GM19452 (cell line): ENCODE data around the gene CLDN25.
A peak's percentile ranks its signal among the peaks of the same experiment; 100 is the strongest.
"Not testable (repeated sequence)": the region's sequence is repeated elsewhere in the genome, so short reads cannot be mapped to it uniquely, and the experiment has no call there.

Experiments used
- ATAC-seq: cut with Tn5 transposase; IDR thresholded peaks from one replicate; pipeline ENCODE4 v1.9.1; 2021; ENCODE audit not compliant: unreplicated experiment

Gene CLDN25

GRCh38 chr11:113779496-113779895, at the start of gene CLDN25:
TSS of gene CLDN25 (plus strand) at chr11:113779796. CDS start at chr11:113779796, 0 bp downstream.
- no peak for ATAC-seq

GRCh38 chr11:113730887-113731726, 48.5 kb upstream of the CLDN25 start:
- no peak for ATAC-seq

- no peak for ATAC-seq
Observed at GRCh38 chr11:113732092-113732491, 47.5 kb upstream of the CLDN25 start.

GRCh38 chr11:113736323-113736722, 43.3 kb upstream of the CLDN25 start:
- ATAC-seq = no peak

- ATAC-seq = no peak
Observed at GRCh38 chr11:113752932-113753331, 26.7 kb upstream of the CLDN25 start.

GRCh38 chr11:113760241-113760640, 19.4 kb upstream of the CLDN25 start:
- ATAC-seq = no peak

- not testable (repeated sequence) for ATAC-seq
Observed at GRCh38 chr11:113763040-113763439, 16.6 kb upstream of the CLDN25 start.

- no peak for ATAC-seq
Observed at GRCh38 chr11:113764527-113765219, 14.9 kb upstream of the CLDN25 start.

GRCh38 chr11:113771964-113772363, 7.6 kb upstream of the CLDN25 start:
- no peak for ATAC-seq

- ATAC-seq = no peak
Observed at GRCh38 chr11:113773092-113773415, 6.5 kb upstream of the CLDN25 start.

- peak; percentile 99 for ATAC-seq
Observed at GRCh38 chr11:113773416-113774173, 6.0 kb upstream of the CLDN25 start, which contains the start of gene ZW10. TSS of gene ZW10 (minus strand) at chr11:113773692. CDS start at chr11:113773666, 26 bp downstream.

GRCh38 chr11:113774174-113774503, 5.5 kb upstream of the CLDN25 start:
- no peak for ATAC-seq

- ATAC-seq = no peak
Observed at GRCh38 chr11:113778111-113778910, 1.3 kb upstream of the CLDN25 start.

GRCh38 chr11:113781682-113782081, 2.1 kb downstream of the CLDN25 start:
- no peak for ATAC-seq

- ATAC-seq = no peak
Observed at GRCh38 chr11:113782134-113782533, 2.5 kb downstream of the CLDN25 start.

GRCh38 chr11:113789016-113789415, 9.4 kb downstream of the CLDN25 start:
- not testable (repeated sequence) for ATAC-seq

- ATAC-seq = no peak
Observed at GRCh38 chr11:113789675-113790320, 10.2 kb downstream of the CLDN25 start.

- ATAC-seq = no peak
Observed at GRCh38 chr11:113796663-113797259, 17.2 kb downstream of the CLDN25 start.

- ATAC-seq = no peak
Observed at GRCh38 chr11:113802621-113803020, 23.0 kb downstream of the CLDN25 start.

- no peak for ATAC-seq
Observed at GRCh38 chr11:113805640-113806039, 26.0 kb downstream of the CLDN25 start.
